Mesothelial cell of epicardium (in vitro differentiated cells): Measurements from ENCODE around the gene PIK3CG. TPM values are rescaled to one million over a fixed set of nuclear protein-coding genes. Genes with fewer than 3 reads are reported as not detected.

ENCODE experiments used
- DNase-seq, 2 experiments: peaks; one replicate each; pipeline ENCODE4 v3.0.0; 2021; ENCODE audit warnings: low spot score in 2 of 2; ENCODE audit not compliant: unreplicated experiment in 2 of 2
- H3K27ac Mint-ChIP-seq: 2 replicates; pipeline ENCODE4 v1.8.0; 2021; ENCODE audit warnings: mixed read lengths
- H3K27me3 Mint-ChIP-seq: 2 replicates; pipeline ENCODE4 v1.8.0; 2021; ENCODE audit warnings: low read depth, mixed read lengths
- H3K36me3 Mint-ChIP-seq: 2 replicates; pipeline ENCODE4 v1.8.0; 2021; ENCODE audit warnings: mixed read lengths
- H3K4me1 Mint-ChIP-seq: 2 replicates; pipeline ENCODE4 v1.8.0; 2021; ENCODE audit warnings: mixed read lengths
- H3K4me3 Mint-ChIP-seq: 2 replicates; pipeline ENCODE4 v1.8.0; 2021; ENCODE audit warnings: mild to moderate bottlenecking, moderate library complexity, mixed read lengths
- H3K9me3 Mint-ChIP-seq: 2 replicates; pipeline ENCODE4 v1.8.0; 2021; ENCODE audit warnings: mixed read lengths
- total RNA-seq: library from RNA; stranded (reverse); gene quantifications from 3 replicates; pipeline ENCODE4 v1.2.1, GENCODE V29; 2021
- TF ChIP-seq, protein P1 (sequence below): fragments of 200-600 bp; sonication (generic); IDR thresholded peaks from one replicate; pipeline ENCODE4 v1.5.0; 2021; ENCODE audit warnings: antibody characterized with exemption; ENCODE audit not compliant: unreplicated experiment

The PIK3CG gene
- total RNA-seq, 1 donor from 2014 or later, result 0.09 TPM

- Mint-ChIP-seq H3K4me1 (peaks cover 17% of the 10 kb centered on the region), H3K27me3 (no peaks in the 10 kb centered on the region), H3K27ac (no peak overlapping the region), H3K4me3 (no peak overlapping the region), H3K9me3 (peaks cover 5% of the 10 kb centered on the region), H3K36me3 (peaks cover 1% of the 10 kb centered on the region)
- TF ChIP-seq, protein P1, sequence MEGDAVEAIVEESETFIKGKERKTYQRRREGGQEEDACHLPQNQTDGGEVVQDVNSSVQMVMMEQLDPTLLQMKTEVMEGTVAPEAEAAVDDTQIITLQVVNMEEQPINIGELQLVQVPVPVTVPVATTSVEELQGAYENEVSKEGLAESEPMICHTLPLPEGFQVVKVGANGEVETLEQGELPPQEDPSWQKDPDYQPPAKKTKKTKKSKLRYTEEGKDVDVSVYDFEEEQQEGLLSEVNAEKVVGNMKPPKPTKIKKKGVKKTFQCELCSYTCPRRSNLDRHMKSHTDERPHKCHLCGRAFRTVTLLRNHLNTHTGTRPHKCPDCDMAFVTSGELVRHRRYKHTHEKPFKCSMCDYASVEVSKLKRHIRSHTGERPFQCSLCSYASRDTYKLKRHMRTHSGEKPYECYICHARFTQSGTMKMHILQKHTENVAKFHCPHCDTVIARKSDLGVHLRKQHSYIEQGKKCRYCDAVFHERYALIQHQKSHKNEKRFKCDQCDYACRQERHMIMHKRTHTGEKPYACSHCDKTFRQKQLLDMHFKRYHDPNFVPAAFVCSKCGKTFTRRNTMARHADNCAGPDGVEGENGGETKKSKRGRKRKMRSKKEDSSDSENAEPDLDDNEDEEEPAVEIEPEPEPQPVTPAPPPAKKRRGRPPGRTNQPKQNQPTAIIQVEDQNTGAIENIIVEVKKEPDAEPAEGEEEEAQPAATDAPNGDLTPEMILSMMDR, result no peak
- DNase-seq, result no peak
These were observed 6.9 kb downstream of the PIK3CG start for GRCh38 chr7:106871793-106872571.

DNA sequence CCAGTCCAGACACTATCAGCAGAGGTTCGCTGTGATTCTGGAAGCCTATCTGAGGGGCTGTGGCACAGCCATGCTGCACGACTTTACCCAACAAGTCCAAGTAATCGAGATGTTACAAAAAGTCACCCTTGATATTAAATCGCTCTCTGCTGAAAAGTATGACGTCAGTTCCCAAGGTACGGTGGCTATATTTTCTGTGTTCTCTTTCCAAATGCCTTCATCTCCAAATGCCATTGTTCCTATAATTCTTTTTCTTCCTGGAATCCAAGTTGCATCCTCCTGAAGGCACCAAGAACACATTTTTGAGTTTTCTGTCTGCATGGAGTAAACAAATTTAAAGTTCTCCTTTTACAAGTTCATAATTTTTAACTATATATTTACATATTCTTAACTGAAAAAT, 7.7 kb downstream of the PIK3CG start:
- Mint-ChIP-seq H3K27me3 (no peaks in the 10 kb centered on the region), H3K4me3 (no peak overlapping the region), H3K4me1 (peaks cover 22% of the 10 kb centered on the region), H3K36me3 (peaks cover 1% of the 10 kb centered on the region), H3K9me3 (peaks cover 5% of the 10 kb centered on the region), H3K27ac (no peak overlapping the region)
- DNase-seq, result no peak
- TF ChIP-seq, protein P1, result no peak

DNA sequence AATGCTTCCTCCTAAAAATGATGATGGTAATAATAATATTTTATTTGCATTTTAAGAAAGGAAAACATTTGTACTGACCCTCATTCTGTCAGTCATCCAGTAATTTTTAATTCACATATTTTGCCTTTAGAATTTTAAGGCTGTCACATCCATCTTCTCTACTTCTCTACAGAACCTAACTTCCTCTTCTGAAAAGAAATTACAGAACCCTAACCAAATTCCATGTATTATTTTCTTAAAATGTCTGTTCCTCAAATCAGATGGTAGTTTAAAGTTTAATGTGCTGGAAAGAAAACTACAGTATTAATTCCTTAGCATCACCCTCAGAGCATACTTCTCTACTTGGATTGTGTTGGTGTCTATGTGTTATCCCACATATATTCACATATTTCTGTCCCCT, 9.0 kb downstream of the PIK3CG start:
- Mint-ChIP-seq H3K9me3 (peaks cover 5% of the 10 kb centered on the region), H3K27ac (no peak overlapping the region), H3K4me3 (no peak overlapping the region), H3K4me1 (peaks cover 35% of the 10 kb centered on the region), H3K27me3 (no peaks in the 10 kb centered on the region), H3K36me3 (peaks cover 1% of the 10 kb centered on the region)
- TF ChIP-seq, protein P1, result no peak
- no peak for DNase-seq

GRCh38 chr7:106875508-106875907, 10.4 kb downstream of the PIK3CG start:
- Mint-ChIP-seq H3K4me1 (peaks cover 35% of the 10 kb centered on the region), H3K9me3 (peaks cover 5% of the 10 kb centered on the region), H3K36me3 (peaks cover 1% of the 10 kb centered on the region), H3K27ac (no peak overlapping the region), H3K4me3 (no peak overlapping the region), H3K27me3 (no peaks in the 10 kb centered on the region)
- TF ChIP-seq, protein P1, result no peak
- no peak for DNase-seq

DNA sequence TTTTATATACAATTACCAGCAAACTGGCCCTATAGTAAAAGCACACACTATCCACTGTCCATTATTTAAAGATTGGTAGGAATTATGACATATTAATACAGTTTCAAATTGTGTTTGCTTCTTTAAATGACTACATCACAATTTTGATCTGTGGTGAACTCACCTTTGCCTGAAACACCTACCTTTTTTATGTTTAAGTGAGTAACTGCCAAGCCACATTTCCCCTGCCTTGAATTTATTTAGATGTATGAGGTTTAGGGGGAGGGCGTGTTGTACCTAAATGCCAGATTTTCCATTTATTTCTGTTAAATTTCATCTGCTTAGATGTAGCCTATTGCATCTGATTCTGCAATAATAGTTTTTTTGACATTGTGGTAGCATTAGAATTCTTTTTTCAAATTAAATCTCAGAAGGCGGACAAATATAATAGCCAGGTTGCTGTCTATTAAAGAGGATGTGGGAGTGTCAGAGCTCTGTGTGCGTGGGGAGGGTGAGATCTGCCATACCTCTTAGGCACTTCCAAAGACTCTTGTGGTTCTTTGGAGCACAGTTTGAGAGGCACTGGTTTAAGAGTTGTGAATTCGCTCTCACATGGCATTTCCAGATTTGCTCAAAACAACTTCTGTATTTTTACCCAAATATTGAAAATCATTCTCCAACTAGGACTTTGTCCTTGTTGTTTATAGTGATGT, 13.8 kb downstream of the PIK3CG start:
- peaks cover 5% of the 10 kb centered on the region for H3K9me3 Mint-ChIP-seq

More for the DNA sequence above, 13.8 kb downstream of the PIK3CG start:
- peaks cover 24% of the 10 kb centered on the region for H3K4me1 Mint-ChIP-seq
- H3K36me3 Mint-ChIP-seq, result peaks cover 1% of the 10 kb centered on the region
- TF ChIP-seq, protein P1, result no peak
- H3K27ac Mint-ChIP-seq, result peak overlapping the region; percentile 93
- H3K4me3 Mint-ChIP-seq, result no peak overlapping the region
- no peaks in the 10 kb centered on the region for H3K27me3 Mint-ChIP-seq
- no peak for DNase-seq
